ENCODE results near the gene BPIFB6. TPM values are rescaled to one million over a fixed set of nuclear protein-coding genes. Genes with fewer than 3 reads are reported as not detected.

BPIFB6 gene
- total RNA-seq, 1 experiment from 2014 or later = not detected

DNA sequence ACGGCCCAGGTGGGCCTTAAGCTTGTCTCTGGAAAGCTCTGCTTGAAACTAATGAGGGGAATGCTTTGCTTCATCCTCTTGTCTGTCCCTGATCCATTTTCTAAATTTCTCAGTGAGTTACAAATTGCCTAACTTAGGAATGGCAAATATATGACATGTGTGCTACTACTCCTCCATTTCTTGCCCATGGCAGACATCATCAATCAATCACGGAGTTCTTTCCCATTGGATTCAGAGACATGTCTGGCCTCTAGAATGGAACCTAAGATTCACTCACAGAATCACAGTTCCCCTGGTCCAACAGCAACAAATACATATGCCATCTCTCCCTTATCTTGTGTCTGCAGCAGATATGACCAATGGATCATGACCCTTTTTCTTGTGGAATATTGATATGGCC lies 41.4 kb downstream of the BPIFB6 start:
- CTCF ChIA-PET = no interaction called here
- TF ChIP-seq, protein P1, sequence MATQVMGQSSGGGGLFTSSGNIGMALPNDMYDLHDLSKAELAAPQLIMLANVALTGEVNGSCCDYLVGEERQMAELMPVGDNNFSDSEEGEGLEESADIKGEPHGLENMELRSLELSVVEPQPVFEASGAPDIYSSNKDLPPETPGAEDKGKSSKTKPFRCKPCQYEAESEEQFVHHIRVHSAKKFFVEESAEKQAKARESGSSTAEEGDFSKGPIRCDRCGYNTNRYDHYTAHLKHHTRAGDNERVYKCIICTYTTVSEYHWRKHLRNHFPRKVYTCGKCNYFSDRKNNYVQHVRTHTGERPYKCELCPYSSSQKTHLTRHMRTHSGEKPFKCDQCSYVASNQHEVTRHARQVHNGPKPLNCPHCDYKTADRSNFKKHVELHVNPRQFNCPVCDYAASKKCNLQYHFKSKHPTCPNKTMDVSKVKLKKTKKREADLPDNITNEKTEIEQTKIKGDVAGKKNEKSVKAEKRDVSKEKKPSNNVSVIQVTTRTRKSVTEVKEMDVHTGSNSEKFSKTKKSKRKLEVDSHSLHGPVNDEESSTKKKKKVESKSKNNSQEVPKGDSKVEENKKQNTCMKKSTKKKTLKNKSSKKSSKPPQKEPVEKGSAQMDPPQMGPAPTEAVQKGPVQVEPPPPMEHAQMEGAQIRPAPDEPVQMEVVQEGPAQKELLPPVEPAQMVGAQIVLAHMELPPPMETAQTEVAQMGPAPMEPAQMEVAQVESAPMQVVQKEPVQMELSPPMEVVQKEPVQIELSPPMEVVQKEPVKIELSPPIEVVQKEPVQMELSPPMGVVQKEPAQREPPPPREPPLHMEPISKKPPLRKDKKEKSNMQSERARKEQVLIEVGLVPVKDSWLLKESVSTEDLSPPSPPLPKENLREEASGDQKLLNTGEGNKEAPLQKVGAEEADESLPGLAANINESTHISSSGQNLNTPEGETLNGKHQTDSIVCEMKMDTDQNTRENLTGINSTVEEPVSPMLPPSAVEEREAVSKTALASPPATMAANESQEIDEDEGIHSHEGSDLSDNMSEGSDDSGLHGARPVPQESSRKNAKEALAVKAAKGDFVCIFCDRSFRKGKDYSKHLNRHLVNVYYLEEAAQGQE (IDR thresholded peaks at IDR 0.05; ENCODE audit: insufficient read depth in 1 of 2, low read depth in 2 of 2, low read length in 1 of 2) = no peak
- TF ChIP-seq POLR2AphosphoS5 (IDR thresholded peaks at IDR 0.05; ENCODE audit: low read depth, low read length) (no peak), TCF7L2 (IDR thresholded peaks at IDR 0.05; ENCODE audit: low read depth, low read length) (no peak), SIN3A (IDR thresholded peaks at IDR 0.05; ENCODE audit: borderline replicate concordance, insufficient read depth, low read depth, low read length) (no peak)
- TF ChIP-seq, protein P2, sequence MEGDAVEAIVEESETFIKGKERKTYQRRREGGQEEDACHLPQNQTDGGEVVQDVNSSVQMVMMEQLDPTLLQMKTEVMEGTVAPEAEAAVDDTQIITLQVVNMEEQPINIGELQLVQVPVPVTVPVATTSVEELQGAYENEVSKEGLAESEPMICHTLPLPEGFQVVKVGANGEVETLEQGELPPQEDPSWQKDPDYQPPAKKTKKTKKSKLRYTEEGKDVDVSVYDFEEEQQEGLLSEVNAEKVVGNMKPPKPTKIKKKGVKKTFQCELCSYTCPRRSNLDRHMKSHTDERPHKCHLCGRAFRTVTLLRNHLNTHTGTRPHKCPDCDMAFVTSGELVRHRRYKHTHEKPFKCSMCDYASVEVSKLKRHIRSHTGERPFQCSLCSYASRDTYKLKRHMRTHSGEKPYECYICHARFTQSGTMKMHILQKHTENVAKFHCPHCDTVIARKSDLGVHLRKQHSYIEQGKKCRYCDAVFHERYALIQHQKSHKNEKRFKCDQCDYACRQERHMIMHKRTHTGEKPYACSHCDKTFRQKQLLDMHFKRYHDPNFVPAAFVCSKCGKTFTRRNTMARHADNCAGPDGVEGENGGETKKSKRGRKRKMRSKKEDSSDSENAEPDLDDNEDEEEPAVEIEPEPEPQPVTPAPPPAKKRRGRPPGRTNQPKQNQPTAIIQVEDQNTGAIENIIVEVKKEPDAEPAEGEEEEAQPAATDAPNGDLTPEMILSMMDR (IDR thresholded peaks at IDR 0.05) = no peak

DNA sequence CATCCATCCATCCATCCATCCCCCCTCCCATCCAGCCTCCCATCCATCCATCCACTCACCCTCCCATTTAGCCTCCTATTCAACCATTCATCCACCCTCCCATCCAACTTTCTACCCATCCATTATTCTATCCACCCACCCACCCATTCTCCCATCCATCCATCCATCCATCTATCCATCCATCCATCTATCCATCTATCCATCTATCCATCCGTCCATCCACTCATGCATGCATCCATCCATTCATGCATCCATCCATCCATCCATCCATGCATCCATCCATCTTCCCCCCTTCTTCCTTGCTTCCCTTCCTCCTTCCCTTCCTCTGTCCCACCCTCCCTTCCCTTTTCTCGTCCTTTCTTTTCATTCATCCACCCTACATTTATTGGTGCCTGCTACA lies 43.2 kb downstream of the BPIFB6 start:
- DNase-seq (ENCODE audit: low read depth, low spot score) = no peak
- H3K9me3 ChIP-seq (ENCODE audit: control insufficient read depth, insufficient read depth, low read depth, low read length) = no peaks in the 10 kb centered on the region
- no peak overlapping the region for H3K27ac ChIP-seq (ENCODE audit: low read length)
- no peaks in the 10 kb centered on the region for H3K36me3 ChIP-seq (ENCODE audit: control insufficient read depth, insufficient read depth, low read length)
- no TSS peak for BruUV-seq (replicated peaks)
- intact Hi-C loops (cut with micrococcal nuclease; ENCODE audit: unreplicated experiment) (no loop called here), in situ Hi-C loops (cut with HindIII; ENCODE audit: low pct_unique_long_range_greater_than_20kb, low sequenced_read_pairs) (no loop called here)
- POLR2A ChIA-PET = no interaction called here
- H3K4me3 ChIP-seq (ENCODE audit: low read depth in 2 of 2, low read length in 2 of 2) = no peak overlapping the region
- CTCF ChIA-PET = interaction anchor here (0.7 kb wide), 1 partner anchor 130 kb away, joined by 8 read pairs; no protein-coding TSS in a partner anchor
- no peak for ATAC-seq
- H3K4me1 ChIP-seq (ENCODE audit: control insufficient read depth, insufficient read depth, low read length) = no peaks in the 10 kb centered on the region
- TF ChIP-seq, protein P1 (IDR thresholded peaks at IDR 0.05; ENCODE audit: insufficient read depth in 1 of 2, low read depth in 2 of 2, low read length in 1 of 2) = no peak
- TF ChIP-seq POLR2AphosphoS5 (IDR thresholded peaks at IDR 0.05; ENCODE audit: low read depth, low read length) (no peak), SIN3A (IDR thresholded peaks at IDR 0.05; ENCODE audit: borderline replicate concordance, insufficient read depth, low read depth, low read length) (no peak), TCF7L2 (IDR thresholded peaks at IDR 0.05; ENCODE audit: low read depth, low read length) (no peak)
- TF ChIP-seq, protein P2 (IDR thresholded peaks at IDR 0.05) = no peak
- no peaks in the 10 kb centered on the region; the same call in none of the 2 replicates for H3K27me3 ChIP-seq (ENCODE audit: control insufficient read depth, insufficient read depth, low read length)

More for the DNA sequence above, 41.4 kb downstream of the BPIFB6 start:
- Histone ChIP-seq H3K27ac (ENCODE audit: low read length) (no peak overlapping the region), H3K9me3 (ENCODE audit: control insufficient read depth, insufficient read depth, low read depth, low read length) (no peaks in the 10 kb centered on the region), H3K36me3 (ENCODE audit: control insufficient read depth, insufficient read depth, low read length) (no peaks in the 10 kb centered on the region), H3K27me3 (ENCODE audit: control insufficient read depth, insufficient read depth, low read length) (no peaks in the 10 kb centered on the region; the same call in none of the 2 replicates), H3K4me1 (ENCODE audit: control insufficient read depth, insufficient read depth, low read length) (no peaks in the 10 kb centered on the region), H3K4me3 (ENCODE audit: low read depth in 2 of 2, low read length in 2 of 2) (no peak overlapping the region)
- BruUV-seq (replicated peaks) = no TSS peak
- ATAC-seq (no peak), DNase-seq (ENCODE audit: low read depth, low spot score) (no peak)
- in situ Hi-C loops (cut with HindIII; ENCODE audit: low pct_unique_long_range_greater_than_20kb, low sequenced_read_pairs) (no loop called here), intact Hi-C loops (cut with micrococcal nuclease; ENCODE audit: unreplicated experiment) (no loop called here)
- POLR2A ChIA-PET = no interaction called here

Measured in Panc1 (cell line).